ENCODE measurements around the gene PLEKHA5.

DNA sequence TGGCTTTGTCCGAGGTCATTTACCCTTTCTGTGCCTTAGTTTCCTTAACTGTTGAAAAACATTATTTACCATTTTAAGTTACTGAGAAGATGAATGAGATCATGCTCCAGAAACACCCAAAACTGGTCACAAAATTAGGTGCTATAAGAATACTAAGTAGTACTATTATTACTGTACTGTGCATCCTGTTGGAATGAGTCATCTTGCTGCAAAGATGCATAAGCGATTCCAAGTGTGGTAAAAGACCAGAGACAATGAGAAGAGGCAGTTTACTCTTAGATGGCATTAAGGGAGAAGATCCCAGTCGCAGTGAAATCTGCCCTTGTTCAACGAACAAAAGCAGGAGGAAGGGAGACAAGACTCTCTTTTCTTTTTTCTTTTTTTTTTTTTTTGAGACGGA is 4.2 kb upstream of the PLEKHA5 start:
- TF ChIP-seq ZFP30 (CRISPR knock-in tag; IDR thresholded peaks at IDR 0.05) (no peak), GLIS3 (CRISPR knock-in tag; IDR thresholded peaks at IDR 0.05) (no peak), ZC3H10 (CRISPR knock-in tag; IDR thresholded peaks at IDR 0.05) (no peak), RARB (CRISPR knock-in tag; IDR thresholded peaks at IDR 0.05) (no peak), ZFP3 (CRISPR knock-in tag; IDR thresholded peaks at IDR 0.05) (no peak), CSDC2 (CRISPR knock-in tag; IDR thresholded peaks at IDR 0.05) (no peak), ESRRG (CRISPR knock-in tag; IDR thresholded peaks at IDR 0.05) (no peak), TCF4 (CRISPR knock-in tag; IDR thresholded peaks at IDR 0.05; ENCODE audit: borderline replicate concordance) (no peak)
- TF ChIP-seq, protein P1, sequence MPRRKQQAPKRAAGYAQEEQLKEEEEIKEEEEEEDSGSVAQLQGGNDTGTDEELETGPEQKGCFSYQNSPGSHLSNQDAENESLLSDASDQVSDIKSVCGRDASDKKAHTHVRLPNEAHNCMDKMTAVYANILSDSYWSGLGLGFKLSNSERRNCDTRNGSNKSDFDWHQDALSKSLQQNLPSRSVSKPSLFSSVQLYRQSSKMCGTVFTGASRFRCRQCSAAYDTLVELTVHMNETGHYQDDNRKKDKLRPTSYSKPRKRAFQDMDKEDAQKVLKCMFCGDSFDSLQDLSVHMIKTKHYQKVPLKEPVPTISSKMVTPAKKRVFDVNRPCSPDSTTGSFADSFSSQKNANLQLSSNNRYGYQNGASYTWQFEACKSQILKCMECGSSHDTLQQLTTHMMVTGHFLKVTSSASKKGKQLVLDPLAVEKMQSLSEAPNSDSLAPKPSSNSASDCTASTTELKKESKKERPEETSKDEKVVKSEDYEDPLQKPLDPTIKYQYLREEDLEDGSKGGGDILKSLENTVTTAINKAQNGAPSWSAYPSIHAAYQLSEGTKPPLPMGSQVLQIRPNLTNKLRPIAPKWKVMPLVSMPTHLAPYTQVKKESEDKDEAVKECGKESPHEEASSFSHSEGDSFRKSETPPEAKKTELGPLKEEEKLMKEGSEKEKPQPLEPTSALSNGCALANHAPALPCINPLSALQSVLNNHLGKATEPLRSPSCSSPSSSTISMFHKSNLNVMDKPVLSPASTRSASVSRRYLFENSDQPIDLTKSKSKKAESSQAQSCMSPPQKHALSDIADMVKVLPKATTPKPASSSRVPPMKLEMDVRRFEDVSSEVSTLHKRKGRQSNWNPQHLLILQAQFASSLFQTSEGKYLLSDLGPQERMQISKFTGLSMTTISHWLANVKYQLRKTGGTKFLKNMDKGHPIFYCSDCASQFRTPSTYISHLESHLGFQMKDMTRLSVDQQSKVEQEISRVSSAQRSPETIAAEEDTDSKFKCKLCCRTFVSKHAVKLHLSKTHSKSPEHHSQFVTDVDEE (CRISPR knock-in tag; IDR thresholded peaks at IDR 0.05), result no peak
- TF ChIP-seq, protein P2, sequence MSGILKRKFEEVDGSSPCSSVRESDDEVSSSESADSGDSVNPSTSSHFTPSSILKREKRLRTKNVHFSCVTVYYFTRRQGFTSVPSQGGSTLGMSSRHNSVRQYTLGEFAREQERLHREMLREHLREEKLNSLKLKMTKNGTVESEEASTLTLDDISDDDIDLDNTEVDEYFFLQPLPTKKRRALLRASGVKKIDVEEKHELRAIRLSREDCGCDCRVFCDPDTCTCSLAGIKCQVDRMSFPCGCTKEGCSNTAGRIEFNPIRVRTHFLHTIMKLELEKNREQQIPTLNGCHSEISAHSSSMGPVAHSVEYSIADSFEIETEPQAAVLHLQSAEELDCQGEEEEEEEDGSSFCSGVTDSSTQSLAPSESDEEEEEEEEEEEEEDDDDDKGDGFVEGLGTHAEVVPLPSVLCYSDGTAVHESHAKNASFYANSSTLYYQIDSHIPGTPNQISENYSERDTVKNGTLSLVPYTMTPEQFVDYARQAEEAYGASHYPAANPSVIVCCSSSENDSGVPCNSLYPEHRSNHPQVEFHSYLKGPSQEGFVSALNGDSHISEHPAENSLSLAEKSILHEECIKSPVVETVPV (CRISPR knock-in tag; IDR thresholded peaks at IDR 0.05), result no peak
- TF ChIP-seq, protein P3, sequence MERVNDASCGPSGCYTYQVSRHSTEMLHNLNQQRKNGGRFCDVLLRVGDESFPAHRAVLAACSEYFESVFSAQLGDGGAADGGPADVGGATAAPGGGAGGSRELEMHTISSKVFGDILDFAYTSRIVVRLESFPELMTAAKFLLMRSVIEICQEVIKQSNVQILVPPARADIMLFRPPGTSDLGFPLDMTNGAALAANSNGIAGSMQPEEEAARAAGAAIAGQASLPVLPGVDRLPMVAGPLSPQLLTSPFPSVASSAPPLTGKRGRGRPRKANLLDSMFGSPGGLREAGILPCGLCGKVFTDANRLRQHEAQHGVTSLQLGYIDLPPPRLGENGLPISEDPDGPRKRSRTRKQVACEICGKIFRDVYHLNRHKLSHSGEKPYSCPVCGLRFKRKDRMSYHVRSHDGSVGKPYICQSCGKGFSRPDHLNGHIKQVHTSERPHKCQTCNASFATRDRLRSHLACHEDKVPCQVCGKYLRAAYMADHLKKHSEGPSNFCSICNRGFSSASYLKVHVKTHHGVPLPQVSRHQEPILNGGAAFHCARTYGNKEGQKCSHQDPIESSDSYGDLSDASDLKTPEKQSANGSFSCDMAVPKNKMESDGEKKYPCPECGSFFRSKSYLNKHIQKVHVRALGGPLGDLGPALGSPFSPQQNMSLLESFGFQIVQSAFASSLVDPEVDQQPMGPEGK (CRISPR knock-in tag; IDR thresholded peaks at IDR 0.05; ENCODE audit: borderline replicate concordance), result no peak
- TF ChIP-seq, protein P4, sequence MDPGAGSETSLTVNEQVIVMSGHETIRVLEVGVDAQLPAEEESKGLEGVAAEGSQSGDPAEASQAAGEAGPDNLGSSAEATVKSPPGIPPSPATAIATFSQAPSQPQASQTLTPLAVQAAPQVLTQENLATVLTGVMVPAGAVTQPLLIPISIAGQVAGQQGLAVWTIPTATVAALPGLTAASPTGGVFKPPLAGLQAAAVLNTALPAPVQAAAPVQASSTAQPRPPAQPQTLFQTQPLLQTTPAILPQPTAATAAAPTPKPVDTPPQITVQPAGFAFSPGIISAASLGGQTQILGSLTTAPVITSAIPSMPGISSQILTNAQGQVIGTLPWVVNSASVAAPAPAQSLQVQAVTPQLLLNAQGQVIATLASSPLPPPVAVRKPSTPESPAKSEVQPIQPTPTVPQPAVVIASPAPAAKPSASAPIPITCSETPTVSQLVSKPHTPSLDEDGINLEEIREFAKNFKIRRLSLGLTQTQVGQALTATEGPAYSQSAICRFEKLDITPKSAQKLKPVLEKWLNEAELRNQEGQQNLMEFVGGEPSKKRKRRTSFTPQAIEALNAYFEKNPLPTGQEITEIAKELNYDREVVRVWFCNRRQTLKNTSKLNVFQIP (CRISPR knock-in tag; IDR thresholded peaks at IDR 0.05; ENCODE audit: borderline replicate concordance, low read depth), result no peak

All from SK-N-SH treated with all-trans-retinoic acid at 6 μM for 48 hours (cell line).